Measurements from ENCODE around the gene ZCCHC9. TPM values are rescaled to one million over a fixed set of nuclear protein-coding genes. Genes with fewer than 3 reads are reported as not detected.

Gene ZCCHC9
- polyA plus RNA-seq, 12 donors = 22.4 to 46.5 (median 32.4) TPM; not detected in 1

GRCh38 chr5:81353189-81353588, 51.8 kb downstream of the ZCCHC9 start:
- no peak for DNase-seq

DNA sequence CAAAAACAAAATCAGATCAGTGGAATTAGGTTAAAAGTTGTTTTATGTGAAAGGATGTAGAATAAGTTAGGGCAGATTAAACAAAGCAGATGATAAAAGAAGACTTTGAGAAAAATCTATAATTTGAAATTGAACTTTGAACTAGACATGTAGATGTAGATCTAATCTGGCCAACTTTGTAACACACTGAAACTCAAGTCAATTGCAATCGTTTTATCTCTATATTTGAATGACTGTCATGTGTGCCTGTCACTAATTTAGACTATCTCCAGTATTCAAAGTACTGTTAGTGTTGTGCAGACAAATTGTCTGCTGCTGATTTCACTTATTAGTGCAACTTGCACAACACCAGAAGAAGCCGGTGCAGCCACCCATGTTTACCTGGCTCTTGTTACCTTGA, 52.7 kb downstream of the ZCCHC9 start:
- DNase-seq = no peak

DNA sequence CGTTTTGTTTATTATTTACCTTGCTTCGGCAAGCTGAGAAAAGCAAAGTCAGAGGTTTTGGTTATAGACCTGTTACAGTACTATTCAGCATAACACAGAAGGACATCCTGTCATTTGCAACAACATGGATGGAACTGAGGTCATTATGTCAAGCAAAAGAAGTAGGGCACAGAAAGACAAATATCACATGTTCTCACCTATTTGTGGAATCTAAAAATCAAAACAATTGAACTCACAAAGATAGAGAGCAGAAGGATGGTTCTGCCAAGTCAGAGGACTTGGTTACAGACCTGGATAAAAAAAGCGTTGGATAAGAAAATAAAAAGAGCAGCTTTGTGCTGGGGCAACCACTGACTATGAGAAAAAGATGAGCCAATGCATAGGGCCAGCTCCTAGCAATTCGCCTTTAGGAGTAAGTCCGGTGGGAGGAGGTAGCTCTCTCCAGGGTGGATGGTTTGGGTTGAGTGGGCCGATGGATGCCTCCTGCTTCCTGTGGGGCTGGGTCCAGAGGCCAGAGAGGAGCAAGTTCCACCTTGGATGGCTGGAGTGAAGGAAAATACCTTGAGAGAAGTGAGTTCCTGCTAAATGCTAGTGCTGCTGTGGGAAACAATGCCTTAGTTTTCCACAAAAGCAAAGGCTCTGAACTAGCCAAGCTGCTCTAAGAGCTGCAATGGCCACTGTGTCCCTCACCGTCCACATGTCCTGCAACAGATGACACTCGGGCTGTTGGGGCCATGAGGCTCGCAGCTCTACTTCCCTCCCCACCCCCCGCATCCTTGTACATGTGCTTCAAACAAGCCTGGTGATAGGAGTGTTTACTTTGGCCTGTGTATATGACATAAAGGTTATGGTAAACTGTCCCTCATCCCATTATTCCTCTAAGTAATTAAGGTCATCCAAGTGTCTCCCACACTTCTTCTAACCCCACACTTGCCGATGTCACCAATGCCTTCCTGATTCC, 54.2 kb downstream of the ZCCHC9 start:
- DNase-seq = no peak

DNA sequence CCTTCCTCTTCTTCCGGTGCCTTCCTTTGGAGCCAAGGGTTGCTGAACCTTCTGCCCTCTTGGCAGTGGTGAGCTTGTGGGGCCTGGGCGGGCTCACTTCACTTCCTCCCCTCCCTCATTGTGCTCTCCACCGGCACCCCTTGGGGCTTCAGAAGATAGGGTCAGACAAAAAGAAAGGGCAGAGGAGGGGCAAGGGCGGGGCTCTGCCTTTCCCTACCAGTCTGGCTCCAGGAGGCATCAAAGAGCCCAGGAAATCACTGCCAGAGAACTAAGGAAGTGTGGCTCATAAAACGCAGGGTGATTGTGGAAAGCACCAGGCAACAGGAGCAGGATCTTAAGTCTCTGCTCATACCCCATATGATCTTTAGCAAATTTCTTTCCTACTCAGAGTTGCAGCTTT, 57.7 kb downstream of the ZCCHC9 start:
- no peak for DNase-seq

DNA sequence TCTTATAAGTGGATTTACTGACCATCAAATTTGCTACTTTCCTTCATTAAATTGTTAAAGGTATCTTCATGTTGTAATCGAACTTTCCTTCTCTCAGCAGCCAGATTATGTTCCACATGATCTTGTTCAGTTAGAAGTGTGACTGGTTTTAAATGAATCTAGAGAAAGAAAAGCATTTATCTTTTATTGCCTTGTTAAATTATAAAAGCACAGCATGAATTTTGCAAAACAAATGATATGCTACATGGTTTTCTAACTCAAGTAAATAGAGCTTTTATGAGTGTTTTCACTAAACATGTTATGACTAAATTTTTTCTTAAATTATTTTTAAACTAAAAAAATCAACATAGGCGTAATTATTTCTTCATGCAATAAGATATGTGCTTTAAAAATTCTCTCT, 58.5 kb downstream of the ZCCHC9 start:
- no peak for DNase-seq

DNA sequence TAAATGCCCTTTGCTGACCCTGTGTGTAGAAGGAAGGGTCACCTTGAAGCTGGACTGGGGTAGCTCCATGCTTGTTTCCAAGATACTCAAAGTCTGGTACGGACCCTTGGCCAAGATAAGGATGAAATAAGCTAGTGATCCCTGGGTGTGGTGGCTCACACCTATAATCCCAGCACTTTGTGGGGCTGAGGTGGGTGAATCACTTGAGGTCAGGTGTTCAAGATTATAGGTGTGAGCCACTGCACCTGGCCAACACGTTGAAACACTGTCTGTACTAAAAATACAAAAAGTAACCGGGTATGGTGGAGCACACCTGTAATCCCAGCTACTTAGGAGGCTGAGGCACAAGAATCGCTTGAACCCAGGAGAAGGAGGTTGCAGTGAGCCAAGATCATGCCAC, 59.3 kb downstream of the ZCCHC9 start:
- DNase-seq = no peak

GRCh38 chr5:81361600-81361999, 60.2 kb downstream of the ZCCHC9 start:
- DNase-seq = no peak

Other genes starting within 250 kb of the ZCCHC9 start
- gene CKMT2, start 68.3 kb upstream of the ZCCHC9 start, polyA plus RNA-seq (ENCODE audit: insufficient read length in 12 of 12) = 10 to 100 TPM in 11 of 12 donors, not detected in 1; 36.3 to 92.9 (median 68.1) TPM
- under 1 TPM in 8 of 12 donors, not detected in 4; 0.11 to 0.85 (median 0.21) TPM for gene ACOT12, start 92.5 kb downstream of the ZCCHC9 start, polyA plus RNA-seq (ENCODE audit: insufficient read length in 12 of 12)

Data from muscle of arm (tissue), 12 donors.